HG03520 (cell line): Measurements from ENCODE around the gene SERP1.

ENCODE experiments used
- ATAC-seq: cut with Tn5 transposase; IDR thresholded peaks from one replicate; pipeline ENCODE4 v1.9.1; 2021; ENCODE audit warnings: mild to moderate bottlenecking, moderate library complexity; ENCODE audit not compliant: unreplicated experiment

The SERP1 gene

GRCh38 chr3:150494411-150494977, 51.8 kb downstream of the SERP1 start:
- ATAC-seq: no peak
